Caki2 (cell line): ENCODE results near the gene RAB6B. TPM values are rescaled to one million over a fixed set of nuclear protein-coding genes. Genes with fewer than 3 reads are reported as not detected.

Experiments used
- DNase-seq: peaks from one replicate; pipeline ENCODE4 v3.0.0-alpha.2; 2015; ENCODE audit warnings: low read depth
- in situ Hi-C: cut with HindIII; loops from 2 replicates; pipeline ENCODE4 v1.10.0; 2016; ENCODE audit warnings: low sequenced_read_pairs, low pct_unique_long_range_greater_than_20kb, mixed read lengths
- total RNA-seq: library from RNA; depleted of rRNA; stranded (reverse); fragments of >200 nt; shearing (Covaris generic); gene quantifications from 2 replicates; pipeline ENCODE4 v1.2.3, GENCODE V29; 2014; ENCODE audit warnings: low replicate concordance

Gene RAB6B
- total RNA-seq, 1 experiment from 2014 or later, result 0.07 TPM

DNA sequence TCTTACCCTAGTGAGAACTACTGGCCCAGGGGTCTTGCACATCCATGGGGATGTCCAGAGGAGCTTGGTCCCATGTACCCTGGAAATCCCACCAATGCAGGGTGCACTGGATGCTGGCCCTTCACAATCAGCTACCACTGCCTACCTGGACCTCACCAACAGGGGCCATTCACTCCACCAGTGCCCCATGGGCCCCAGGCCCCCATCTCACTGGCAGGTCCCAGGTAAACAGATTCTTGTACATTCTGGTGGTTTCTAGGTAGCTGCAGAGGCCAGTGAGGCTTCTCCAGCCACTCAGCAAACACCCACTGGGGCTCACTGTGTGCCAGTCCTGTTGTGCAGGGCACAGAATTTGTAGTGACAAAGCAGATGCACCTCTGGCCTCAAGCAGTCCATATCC lies 24.9 kb downstream of the RAB6B start:
- no peak for DNase-seq
- in situ Hi-C loops, result no loop called here

DNA sequence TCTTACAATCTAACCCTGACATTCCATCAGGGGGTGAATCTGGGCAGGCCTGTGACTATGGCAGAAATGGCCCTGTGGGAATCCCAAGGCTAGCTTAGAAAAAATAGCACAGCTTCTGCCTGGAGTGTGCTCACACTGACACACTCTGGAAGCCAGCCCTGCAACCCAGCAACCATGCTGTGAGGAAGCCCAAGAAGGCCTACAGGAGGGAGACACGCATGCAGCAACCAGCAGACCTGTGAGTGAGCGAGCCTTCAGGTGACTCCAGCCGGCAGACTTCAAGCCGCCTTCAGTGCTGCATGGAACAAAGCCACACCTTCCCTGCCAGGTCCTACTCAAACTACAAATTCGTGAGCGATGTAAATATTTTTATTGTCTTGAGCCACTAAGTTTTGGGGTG lies 26.1 kb downstream of the RAB6B start:
- in situ Hi-C loops, result no loop called here
- DNase-seq, result no peak

DNA sequence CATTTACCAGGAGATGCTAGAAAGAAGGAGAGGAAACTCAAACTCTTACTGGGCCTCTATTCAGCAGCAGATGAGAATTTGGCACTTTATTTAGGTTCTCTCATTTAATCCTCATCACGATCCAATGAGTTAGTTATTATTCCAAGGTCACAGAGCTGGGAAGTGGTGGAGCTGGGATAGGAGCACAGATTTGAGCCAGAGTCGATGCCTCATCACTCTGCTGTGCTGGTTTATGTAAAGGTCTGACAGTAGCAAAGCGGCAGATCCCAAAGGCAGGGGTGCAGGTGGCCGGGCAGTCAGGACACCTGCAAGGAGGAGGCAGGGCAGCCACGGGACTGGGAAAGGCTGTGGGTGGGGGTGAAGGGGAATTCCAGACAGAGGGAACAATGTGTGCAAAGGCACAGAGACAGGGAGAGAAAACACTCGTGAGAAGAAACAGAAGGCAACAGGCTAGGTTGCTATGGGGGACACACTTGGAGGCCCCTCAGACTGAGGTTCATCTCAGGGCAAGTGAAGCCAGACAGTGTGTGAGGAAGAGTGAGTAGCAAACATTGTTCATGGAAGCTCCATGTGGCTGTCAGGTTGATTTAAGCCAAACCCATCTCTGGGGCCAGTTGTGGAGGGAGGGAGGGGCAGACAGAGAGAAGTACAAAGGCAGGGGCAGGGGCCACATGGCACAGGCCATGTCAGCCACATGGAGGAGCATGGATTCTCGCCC lies 26.8 kb downstream of the RAB6B start:
- no peak for DNase-seq
- in situ Hi-C loops, result no loop called here

DNA sequence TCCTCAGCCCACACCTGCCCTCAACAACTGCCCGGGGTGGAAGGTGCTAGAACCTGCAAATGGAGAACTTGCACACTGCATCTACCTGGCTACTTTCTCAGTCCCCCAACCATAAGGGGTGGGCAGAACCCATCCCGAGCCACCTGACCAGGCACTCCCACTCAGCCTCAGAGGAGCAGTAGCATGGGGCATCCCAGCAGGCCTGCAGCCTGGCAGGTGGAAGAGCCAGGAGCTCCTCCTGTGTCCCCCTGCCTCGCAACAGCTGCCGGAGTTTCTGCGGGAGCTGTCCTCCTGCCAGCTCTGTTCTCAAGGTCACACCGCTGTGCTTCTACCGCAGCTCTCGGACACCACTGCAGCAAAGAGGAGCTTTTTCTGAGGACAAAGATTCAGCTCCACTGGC lies 27.5 kb downstream of the RAB6B start:
- in situ Hi-C loops, result no loop called here

DNA sequence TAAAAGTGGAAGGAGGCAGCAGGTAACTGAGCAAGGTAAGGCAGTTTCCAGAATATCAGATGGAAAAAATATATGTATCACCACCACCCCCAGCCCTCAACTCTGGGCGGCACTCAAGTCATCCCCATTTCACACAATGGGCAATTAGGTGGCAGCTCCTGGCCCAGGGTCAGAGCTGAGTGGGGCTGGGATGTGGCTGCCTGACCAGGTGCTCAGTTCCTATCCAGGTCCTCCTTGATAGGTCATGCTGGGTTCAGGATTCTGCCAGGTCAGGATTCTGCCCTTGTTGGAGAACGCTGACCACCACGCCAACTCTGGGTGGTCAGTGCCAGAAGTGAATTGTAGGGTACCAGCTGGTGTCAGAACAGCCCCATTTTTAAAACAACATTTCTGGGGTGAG lies 29.5 kb downstream of the RAB6B start:
- in situ Hi-C loops, result no loop called here
- no peak for DNase-seq

More for the DNA sequence above, 27.5 kb downstream of the RAB6B start:
- DNase-seq, result no peak

DNA sequence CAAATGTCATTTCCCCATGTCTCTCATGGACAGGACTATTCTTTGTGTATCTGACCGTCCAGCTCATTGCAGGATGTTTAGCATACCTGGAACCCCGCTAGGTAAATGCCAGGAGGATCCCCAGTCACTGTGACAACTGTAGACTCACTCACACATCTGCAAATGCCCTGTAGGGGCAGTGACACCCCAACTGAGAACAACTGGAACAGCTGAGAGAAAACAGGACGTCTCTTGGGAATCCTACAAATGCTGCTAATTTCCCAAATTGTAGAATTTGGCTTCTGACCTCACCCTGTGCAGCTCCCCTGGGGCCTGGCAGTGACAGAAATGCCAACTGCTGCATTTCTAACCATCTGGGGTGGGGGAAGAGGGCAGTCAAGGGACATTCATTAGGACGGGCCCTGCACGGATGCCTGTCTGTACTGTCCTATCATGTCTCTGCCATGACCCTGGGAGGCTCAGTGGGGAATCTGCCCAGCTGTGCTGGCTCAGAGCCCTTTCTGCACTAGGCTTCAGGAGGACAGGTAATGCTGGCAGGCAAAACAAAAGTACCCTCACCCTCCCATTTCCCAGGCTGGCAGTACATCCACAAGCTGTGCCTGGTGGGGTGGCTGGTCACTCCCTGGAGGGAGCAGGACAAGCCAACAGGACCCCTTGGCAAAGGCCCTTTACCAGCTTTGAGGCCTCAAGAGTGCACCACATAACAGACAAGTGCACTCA lies 30.4 kb downstream of the RAB6B start:
- no peak for DNase-seq
- in situ Hi-C loops, result no loop called here

DNA sequence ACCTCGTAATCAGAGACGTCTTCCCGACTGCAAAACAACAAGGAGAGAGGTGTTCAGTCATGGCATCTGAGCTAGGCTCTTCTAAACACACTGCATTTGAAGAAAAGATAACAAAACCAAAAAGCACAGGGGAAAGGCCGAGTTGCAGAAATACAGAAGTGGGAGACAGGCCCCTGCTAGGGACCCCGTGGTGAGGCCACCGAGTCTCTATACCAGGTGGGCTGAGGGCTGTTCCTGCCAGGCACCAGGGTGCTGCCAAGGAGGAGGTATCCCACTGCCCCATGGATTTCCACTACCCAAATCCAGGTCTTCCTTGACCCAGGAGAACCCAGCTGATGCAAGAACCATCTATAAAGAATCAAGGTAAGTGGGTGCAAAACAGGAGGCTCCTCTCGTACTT lies 31.1 kb downstream of the RAB6B start:
- in situ Hi-C loops, result no loop called here
- DNase-seq, result no peak

DNA sequence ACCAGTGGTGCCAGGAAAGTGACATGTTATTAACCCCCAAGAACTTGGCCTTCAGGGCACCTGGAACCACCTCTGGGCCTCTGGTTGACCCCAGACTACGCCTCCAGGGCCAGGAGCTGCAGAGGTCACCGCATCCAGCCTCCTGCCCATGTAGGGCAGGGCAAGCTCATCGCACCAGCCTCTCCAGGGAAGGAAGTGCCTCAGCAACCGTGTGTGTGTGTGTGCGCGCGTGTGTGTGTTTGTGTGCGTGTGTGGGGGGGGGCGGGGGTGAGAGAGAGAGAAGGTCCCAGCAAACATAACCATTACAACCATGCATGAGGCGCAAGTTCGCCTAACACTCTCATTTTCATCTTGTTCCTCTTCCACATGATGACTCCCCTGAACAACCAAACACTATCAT lies 31.8 kb downstream of the RAB6B start:
- in situ Hi-C loops, result no loop called here
- no peak for DNase-seq

DNA sequence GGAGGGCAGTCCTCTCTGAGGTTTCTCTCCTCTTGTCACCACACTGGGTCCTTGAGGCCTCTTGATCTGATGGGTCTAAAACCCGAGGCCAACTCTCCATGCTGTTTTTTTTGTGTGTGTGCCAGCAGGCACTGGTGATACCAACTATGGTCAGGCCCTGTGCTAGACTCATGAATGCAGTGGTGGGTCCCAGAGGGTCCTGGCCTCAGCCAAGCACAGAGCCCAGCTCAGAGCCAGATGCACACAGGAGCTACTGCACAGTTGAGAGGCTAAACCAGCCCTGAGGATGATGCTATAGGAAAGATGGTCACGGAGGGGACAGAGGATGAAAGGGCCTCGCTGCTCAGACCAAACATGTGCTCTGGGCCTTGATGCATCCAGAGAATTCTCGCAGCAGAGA lies 33.5 kb downstream of the RAB6B start:
- in situ Hi-C loops, result no loop called here
- DNase-seq, result no peak

DNA sequence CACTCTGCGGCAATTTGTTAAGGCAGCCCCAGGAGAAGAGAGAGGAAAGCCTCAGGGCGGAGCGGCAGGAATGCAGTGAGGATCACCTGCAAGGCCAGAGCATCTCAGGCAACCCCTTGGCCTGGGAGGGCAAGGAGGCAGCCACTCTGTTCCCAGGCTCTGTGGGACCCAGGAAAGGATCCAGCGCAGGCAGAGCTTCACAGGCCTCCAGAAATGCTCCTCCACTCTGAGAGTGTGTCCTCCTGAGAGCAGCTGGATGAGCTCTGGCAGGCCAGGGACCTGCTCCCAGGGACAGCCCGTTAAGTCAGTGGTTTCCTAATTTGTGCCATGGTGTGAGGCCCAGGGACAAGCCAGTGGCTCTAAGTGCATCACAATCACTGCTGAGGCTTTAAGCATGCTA lies 35.2 kb downstream of the RAB6B start:
- DNase-seq, result no peak
- in situ Hi-C loops, result no loop called here

DNA sequence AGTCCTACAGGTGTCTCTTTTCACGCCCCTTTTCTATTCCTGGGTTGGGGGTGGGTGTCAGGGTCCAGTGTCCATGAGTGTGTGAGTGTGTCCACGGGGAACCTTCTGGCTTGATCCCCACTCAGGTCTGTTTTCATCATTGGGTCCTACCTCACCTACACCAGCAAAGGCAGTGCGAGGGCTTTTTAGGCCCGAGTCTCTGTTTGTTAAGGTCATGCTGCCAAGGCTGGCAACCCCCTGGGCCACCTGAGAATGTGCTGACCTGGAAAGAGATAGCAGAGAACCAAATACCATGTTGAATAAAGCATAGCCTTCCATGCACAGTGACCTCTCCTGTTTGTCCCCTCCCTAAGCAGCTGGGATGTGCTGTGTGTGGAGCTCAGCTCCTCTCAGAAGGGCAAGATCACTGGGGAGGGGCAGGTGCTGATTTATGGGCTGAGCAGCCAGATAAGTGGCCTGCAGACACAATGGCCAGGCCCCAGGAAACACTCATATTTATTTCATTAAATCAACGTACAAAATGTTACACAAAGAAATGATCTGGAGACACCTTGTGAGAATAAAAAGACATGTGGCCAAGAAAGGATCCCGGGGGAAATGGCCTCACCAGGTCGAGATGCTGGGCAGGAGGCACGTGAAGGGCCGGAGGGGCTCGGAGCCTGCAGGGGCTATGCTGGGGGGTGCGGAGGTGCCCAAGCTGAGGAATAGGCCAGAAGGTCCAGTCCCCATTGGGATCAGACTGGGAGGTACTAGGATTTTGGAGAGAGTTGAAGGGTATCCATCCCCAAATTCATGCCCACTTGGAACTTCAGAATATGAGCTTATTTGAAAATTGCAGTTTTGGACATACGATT lies 36.1 kb downstream of the RAB6B start:
- in situ Hi-C loops, result no loop called here
- no peak for DNase-seq

DNA sequence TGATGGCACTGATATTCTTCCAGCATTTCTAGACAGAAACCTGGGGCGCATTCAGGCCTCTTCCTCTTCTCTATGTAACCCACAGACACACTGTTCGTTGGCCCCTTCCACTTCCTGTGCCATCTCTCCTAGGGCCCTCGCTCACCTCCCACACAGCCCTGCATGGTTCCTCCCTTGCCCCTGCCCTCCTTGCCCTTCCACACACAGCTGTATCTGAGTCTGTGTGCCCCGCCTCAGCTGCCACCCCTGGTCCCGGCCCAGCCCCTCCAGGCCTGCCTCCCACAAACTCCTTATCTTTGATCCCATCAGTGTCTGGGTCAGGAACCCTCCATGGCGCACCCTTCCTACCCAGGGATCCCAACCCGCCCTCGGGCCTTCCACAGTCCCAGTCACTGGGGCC lies 37.9 kb downstream of the RAB6B start:
- in situ Hi-C loops, result no loop called here
- no peak for DNase-seq

DNA sequence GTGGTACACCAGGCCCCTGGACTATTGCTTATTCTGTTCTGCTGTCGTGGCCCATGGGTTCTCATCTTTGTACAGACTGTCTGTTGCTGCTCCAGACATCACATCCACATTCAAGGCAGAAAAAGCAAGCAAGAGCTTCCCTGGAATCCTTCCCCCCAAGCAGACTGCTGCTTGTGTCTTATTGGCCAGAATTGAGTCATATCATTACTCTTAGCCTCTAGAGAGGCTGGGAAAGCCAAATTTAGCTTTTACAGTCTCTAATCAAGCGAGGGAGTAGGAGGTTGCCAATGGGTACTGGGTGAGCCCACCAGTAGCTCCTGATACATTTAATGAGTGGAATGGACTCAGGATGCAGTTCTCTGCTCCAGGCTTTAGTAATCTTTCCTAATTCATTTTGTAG lies 39.4 kb downstream of the RAB6B start:
- no peak for DNase-seq
- in situ Hi-C loops, result no loop called here

DNA sequence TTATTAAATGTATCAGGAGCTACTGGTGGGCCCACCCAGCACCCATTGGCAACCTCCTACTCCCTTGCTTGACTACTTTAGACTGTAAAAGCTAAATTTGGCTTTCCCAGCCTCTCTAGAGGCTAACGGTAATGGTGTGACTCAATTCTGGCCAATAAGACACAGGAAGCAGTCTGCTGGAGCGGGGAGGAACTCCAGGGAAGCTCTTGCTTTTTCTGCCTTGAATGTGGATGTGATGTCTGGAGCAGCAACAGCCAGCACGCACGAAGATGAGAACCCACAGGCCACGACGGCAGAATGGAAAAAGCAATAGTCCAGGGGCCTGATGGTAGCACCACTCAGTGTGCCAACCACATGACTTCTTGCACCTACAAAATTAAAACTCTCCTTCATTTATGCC lies 39.9 kb downstream of the RAB6B start:
- in situ Hi-C loops, result no loop called here
- DNase-seq, result no peak

DNA sequence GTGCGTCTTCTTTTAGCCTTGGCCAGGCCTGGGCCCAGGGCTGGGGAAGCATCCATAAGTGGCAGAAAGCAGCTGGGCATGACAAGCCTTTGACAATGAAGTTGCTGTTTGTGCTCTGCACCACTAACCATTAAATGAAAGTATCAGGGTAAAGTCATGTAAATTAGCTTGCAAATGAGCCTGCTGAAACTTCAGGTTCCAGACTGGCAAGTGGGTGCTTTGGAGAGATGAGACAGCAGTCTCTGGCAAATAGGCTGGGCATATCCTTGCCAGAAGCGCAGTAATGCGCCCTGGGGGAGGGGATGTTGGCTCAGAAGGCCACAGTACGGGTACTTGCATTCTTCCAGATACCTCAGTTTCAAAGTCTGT lies 40.7 kb downstream of the RAB6B start:
- in situ Hi-C loops, result no loop called here
- DNase-seq, result no peak

DNA sequence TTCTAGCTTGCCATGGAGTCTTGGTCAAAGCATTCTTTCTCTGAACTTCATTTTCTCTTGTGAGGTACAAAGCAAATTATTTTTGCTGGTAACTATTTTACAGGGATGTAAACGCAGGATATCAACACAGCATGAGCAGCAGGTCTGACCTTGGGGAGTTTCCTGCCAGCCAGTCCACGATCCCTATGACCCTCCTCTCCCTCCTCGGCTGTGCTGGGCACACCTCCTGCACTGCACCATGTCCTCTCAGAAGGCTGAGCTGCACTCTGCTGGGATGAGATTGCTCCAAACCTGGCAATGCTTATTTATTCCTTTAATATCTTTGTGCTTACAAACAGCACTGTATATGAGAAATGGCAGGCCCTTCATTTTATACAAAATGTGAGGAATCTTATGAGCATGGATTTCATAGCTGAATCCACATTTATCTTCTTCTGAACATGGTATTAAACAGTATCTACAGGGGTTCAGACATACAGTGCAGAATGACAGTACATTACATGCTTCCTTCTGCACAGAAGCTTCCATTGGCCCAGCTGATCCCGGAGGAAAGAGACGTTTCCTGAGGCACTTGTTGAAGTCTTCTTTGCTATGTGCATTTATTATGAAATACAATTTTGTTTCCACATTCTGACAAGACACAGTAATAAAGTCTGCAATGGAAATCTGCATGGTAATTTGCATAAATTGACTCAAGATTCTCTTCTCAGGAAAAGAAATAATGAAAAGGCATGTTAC lies 41.2 kb downstream of the RAB6B start:
- DNase-seq, result no peak
- in situ Hi-C loops, result no loop called here

DNA sequence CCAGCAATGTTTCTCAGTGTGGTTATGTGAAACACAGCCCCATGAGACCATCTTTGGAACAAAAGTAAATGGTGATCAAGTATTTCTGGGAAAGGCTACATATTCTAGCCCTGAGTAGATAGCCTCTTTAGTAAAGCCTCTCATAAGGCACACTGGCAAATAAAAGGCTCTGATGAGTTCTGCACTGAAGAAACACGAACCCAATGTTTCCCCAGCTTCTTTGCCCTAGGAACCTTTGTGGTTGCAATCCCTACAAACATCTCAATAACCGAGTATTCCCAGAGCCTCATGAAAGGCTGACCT lies 41.8 kb downstream of the RAB6B start:
- in situ Hi-C loops, result no loop called here
- no peak for DNase-seq

DNA sequence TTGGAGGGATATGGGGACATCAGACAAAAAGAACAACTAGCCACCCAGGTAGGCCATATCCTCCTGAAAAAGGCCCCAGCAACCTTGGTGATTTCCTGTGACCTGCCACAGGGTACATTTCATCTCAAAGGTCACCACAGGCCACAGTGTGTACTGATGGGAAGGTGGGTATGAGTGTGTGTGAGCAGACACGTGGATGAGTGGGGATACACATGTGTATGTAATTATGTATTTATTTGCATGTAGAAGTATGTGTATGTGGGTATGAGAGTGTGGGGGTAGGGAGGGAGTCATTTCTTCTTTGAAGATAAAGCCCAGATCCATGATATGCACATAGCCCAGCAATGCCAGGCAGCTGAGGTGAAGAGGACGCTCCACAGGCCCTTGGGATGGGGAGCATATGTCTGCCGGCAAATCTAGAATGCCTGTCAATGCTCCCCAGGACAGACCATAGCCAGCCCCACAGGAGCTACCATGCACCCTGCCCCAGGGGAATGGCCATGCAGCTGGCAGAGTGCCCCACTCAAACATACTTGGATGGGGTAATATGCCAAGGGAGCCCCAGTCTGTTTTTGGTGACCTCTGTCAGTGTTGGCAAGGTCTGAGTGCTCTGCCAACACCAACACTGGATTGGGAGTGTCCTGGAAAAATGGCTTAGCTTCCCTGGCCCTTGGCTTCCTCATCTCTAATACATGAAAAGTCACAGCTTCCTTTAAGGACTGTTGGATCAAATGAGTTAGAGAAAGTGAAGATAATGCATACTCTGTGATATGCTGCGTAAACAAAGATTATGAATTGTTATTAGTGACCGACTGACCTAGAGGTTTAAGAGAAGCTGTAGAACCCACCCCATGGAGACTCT lies 42.4 kb downstream of the RAB6B start:
- DNase-seq, result no peak
- in situ Hi-C loops, result no loop called here
